Type B pancreatic cell (in vitro differentiated cells): Measurements from ENCODE around the gene NEDD4L. TPM values are rescaled to one million over a fixed set of nuclear protein-coding genes. Genes with fewer than 3 reads are reported as not detected.

Source experiments
- DNase-seq: peaks from one replicate; pipeline ENCODE4 v3.0.0; 2021; ENCODE audit warnings: mixed read lengths; ENCODE audit not compliant: unreplicated experiment; ENCODE audit errors: extremely low spot score
- H3K27ac Mint-ChIP-seq: 2 replicates; pipeline ENCODE4 v1.8.0; 2021; ENCODE audit warnings: mild to moderate bottlenecking, mixed read lengths
- H3K27me3 Mint-ChIP-seq: 2 replicates; pipeline ENCODE4 v1.8.0; 2021; ENCODE audit warnings: mixed read lengths
- H3K36me3 Mint-ChIP-seq: 2 replicates; pipeline ENCODE4 v1.8.0; 2021; ENCODE audit warnings: mixed read lengths
- H3K4me1 Mint-ChIP-seq: one replicate; pipeline ENCODE4 v1.8.0; 2021; ENCODE audit warnings: mixed read lengths; ENCODE audit not compliant: unreplicated experiment
- H3K4me3 Mint-ChIP-seq: 2 replicates; pipeline ENCODE4 v1.8.0; 2021; ENCODE audit warnings: mild to moderate bottlenecking, mixed read lengths
- H3K9me3 Mint-ChIP-seq: 2 replicates; pipeline ENCODE4 v1.8.0; 2021; ENCODE audit warnings: mixed read lengths
- total RNA-seq: library from RNA; stranded (reverse); gene quantifications from 2 replicates; pipeline ENCODE4 v1.2.1, GENCODE V29; 2021; ENCODE audit warnings: low replicate concordance
- TF ChIP-seq, protein P1 (sequence below): fragments of 200-600 bp; sonication (generic); conservative IDR thresholded peaks from 2 replicates; pipeline ENCODE4 v1.5.0; 2021; ENCODE audit warnings: antibody characterized with exemption, mild to moderate bottlenecking

The NEDD4L gene
- total RNA-seq, 1 donor from 2014 or later = 84.7 TPM

GRCh38 chr18:58095655-58096054 lies 51.6 kb downstream of the NEDD4L start:
- H3K27me3 Mint-ChIP-seq = no peaks in the 10 kb centered on the region
- H3K9me3 Mint-ChIP-seq = peaks cover 4% of the 10 kb centered on the region
- H3K4me3 Mint-ChIP-seq = no peak overlapping the region
- no peak for DNase-seq
- H3K27ac Mint-ChIP-seq = peak overlapping the region; percentile 68
- TF ChIP-seq, protein P1, sequence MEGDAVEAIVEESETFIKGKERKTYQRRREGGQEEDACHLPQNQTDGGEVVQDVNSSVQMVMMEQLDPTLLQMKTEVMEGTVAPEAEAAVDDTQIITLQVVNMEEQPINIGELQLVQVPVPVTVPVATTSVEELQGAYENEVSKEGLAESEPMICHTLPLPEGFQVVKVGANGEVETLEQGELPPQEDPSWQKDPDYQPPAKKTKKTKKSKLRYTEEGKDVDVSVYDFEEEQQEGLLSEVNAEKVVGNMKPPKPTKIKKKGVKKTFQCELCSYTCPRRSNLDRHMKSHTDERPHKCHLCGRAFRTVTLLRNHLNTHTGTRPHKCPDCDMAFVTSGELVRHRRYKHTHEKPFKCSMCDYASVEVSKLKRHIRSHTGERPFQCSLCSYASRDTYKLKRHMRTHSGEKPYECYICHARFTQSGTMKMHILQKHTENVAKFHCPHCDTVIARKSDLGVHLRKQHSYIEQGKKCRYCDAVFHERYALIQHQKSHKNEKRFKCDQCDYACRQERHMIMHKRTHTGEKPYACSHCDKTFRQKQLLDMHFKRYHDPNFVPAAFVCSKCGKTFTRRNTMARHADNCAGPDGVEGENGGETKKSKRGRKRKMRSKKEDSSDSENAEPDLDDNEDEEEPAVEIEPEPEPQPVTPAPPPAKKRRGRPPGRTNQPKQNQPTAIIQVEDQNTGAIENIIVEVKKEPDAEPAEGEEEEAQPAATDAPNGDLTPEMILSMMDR = no peak
- peaks cover 54% of the 10 kb centered on the region for H3K4me1 Mint-ChIP-seq
- peaks cover 9% of the 10 kb centered on the region for H3K36me3 Mint-ChIP-seq

DNA sequence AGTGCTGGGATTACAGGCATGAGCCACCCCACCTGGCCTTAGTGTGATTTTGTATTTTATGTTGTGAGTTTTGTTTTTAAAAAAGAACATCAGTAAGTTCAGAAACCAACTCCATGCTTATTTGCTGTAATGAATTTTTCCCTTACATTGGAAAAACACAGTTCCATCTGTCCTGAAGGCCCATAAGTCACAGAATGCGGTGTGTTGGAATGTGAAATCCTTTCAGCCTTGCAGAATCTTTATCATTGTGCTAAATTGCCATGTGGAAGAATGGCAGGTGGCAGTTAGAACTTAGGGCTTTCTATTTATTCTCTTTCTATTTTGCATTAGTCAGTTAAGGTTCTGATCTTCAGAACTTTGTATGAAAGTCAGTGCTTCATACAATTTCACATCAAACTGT lies 52.6 kb downstream of the NEDD4L start:
- peak overlapping the region; percentile 7 for H3K4me3 Mint-ChIP-seq
- DNase-seq = no peak
- H3K9me3 Mint-ChIP-seq = peaks cover 4% of the 10 kb centered on the region
- TF ChIP-seq, protein P1 = no peak
- H3K36me3 Mint-ChIP-seq = peaks cover 9% of the 10 kb centered on the region
- H3K27me3 Mint-ChIP-seq = no peaks in the 10 kb centered on the region
- peaks cover 58% of the 10 kb centered on the region for H3K4me1 Mint-ChIP-seq
- peak overlapping the region; percentile 36 for H3K27ac Mint-ChIP-seq

DNA sequence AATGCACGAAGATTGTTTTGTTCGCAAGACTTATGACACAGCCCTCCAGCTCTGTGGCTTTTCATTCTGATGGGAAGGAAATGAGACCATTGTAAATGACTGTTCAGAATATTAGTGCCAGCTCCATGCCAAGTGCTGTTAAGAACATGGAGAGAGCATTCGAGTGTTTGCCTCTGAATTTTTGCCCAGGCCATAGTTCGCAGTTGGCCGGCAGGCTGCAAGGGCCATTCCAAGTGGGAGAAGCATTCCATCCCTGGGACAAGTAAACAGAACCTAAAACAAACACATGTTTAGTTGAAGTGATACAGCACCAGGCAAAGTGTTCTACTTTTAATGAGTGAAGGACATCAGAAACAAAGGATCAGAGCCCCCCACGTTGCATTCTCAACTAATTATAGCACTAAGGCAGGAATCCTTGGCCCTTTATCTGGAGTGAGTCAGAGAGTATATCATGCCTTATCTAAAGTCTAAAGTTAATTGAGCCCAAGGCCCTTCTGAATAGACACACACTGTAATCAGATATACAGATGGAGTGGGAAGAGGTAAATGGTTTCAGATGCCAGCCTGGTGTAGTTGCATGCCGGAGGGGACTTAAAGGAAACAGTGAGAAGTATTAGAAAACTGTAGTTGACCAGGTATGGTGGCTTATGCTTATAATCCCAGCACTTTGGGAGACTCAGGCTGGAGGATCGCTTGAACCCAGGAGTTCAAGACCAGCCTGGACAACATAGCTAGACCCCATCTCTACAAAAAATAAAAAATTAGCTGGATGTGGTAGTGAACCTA lies 53.3 kb downstream of the NEDD4L start:
- Mint-ChIP-seq H3K9me3 (peaks cover 4% of the 10 kb centered on the region), H3K36me3 (peaks cover 9% of the 10 kb centered on the region), H3K4me1 (peaks cover 59% of the 10 kb centered on the region), H3K4me3 (peak overlapping the region; percentile 41), H3K27ac (peak overlapping the region; percentile 36), H3K27me3 (no peaks in the 10 kb centered on the region)
- DNase-seq = no peak
- TF ChIP-seq, protein P1 = no peak

DNA sequence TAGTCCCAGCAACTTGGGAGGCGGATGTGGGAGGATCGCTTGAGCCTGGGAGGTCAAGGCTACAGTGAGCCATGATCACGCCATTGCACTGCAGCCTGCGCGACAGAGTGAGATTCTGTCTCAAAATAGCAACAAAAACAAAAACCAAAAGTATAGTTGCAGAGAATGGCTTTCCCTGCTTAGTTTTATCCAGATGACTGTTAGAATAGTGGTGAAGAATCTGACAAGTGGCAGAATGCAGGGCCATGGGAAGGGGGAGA lies 53.8 kb downstream of the NEDD4L start:
- Mint-ChIP-seq H3K4me1 (peaks cover 61% of the 10 kb centered on the region), H3K27ac (peak overlapping the region; percentile 36), H3K4me3 (no peak overlapping the region), H3K9me3 (peaks cover 4% of the 10 kb centered on the region), H3K36me3 (peaks cover 9% of the 10 kb centered on the region), H3K27me3 (no peaks in the 10 kb centered on the region)
- DNase-seq = no peak
- TF ChIP-seq, protein P1 = no peak

DNA sequence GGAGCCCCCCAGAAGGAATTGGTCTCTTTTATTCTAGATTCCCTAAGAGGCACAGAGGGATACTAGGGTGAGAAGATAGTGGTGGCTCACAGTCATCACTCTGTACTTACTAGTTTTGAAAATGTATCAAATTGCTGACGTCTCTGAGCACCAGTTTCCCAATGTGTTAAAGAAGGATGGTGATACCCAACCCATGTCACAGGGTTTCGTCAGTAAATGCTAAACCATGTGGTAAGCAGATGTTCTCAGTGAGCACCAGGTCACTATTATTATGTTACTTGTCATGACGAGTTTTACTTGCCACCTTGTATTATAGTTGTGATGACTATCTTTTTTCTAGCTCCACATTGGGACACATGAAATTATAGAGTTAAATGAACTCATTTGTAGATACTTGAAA lies 54.7 kb downstream of the NEDD4L start:
- peaks cover 66% of the 10 kb centered on the region for H3K4me1 Mint-ChIP-seq
- no peak for DNase-seq
- H3K27me3 Mint-ChIP-seq = no peaks in the 10 kb centered on the region
- peaks cover 4% of the 10 kb centered on the region for H3K36me3 Mint-ChIP-seq
- no peak overlapping the region for H3K4me3 Mint-ChIP-seq
- TF ChIP-seq, protein P1 = no peak
- H3K9me3 Mint-ChIP-seq = peaks cover 4% of the 10 kb centered on the region
- no peak overlapping the region for H3K27ac Mint-ChIP-seq

- Mint-ChIP-seq H3K4me3 (peak overlapping the region; percentile 17), H3K27me3 (no peaks in the 10 kb centered on the region), H3K36me3 (peaks cover 5% of the 10 kb centered on the region), H3K9me3 (peaks cover under 1% of the 10 kb centered on the region), H3K27ac (peak overlapping the region; percentile 71), H3K4me1 (peaks cover 72% of the 10 kb centered on the region)
- no peak for DNase-seq
- TF ChIP-seq, protein P1 = no peak
These were observed 56.1 kb downstream of the NEDD4L start for GRCh38 chr18:58100154-58100553.
